GM12801 (cell line): ENCODE measurements around the gene ADRA2A.

Source experiments
- CTCF ChIP-seq: IDR thresholded peaks from one replicate; pipeline ENCODE4 v1.5.1; 2011; ENCODE audit warnings: control low read depth; ENCODE audit not compliant: insufficient read length; ENCODE audit errors: extremely low read depth

The ADRA2A gene

GRCh38 chr10:111128331-111129180 lies 51.7 kb downstream of the ADRA2A start:
- no peak for TF ChIP-seq CTCF

- TF ChIP-seq CTCF, result no peak
Measured at GRCh38 chr10:111129363-111129762, 52.5 kb downstream of the ADRA2A start.

GRCh38 chr10:111130471-111130870 lies 53.6 kb downstream of the ADRA2A start:
- TF ChIP-seq CTCF, result no peak
